Panc1 (cell line): ENCODE results near the gene NDUFB3. TPM values are rescaled to one million over a fixed set of nuclear protein-coding genes. Genes with fewer than 3 reads are reported as not detected.
A peak's percentile ranks its signal among the peaks of the same experiment; 100 is the strongest.

Experiments
- ATAC-seq: fragments of 200-7000 bp; cut with Tn5 transposase; 2 replicates; pipeline ENCODE4 v1.9.1; 2020; ENCODE audit warnings: mild to moderate bottlenecking, moderate library complexity
- BruUV-seq: library from RNA; stranded (reverse); fragments of 400-500 nt; replicated peaks from 2 replicates; lab custom pipeline; 2021; lab: Mats Ljungman, UMichigan
- CTCF ChIA-PET: fragments of 300-600 bp; sonication (Branson Sonifier 250); formaldehyde crosslinking; loops from one replicate; lab custom pipeline; 2022; ENCODE audit warnings: antibody characterized with exemption; lab: Charles Lee
- POLR2A ChIA-PET: fragments of 300-600 bp; sonication (Branson Sonifier 250); formaldehyde crosslinking; loops from one replicate; lab custom pipeline; 2022; ENCODE audit warnings: antibody characterized with exemption; lab: Charles Lee
- DNase-seq: peaks from one replicate; pipeline ENCODE4 v3.0.0-alpha.2; 2010; ENCODE audit warnings: low read depth, low spot score
- H3K27ac ChIP-seq: 2 replicates; pipeline ENCODE4 v1.5.1; 2011; ENCODE audit warnings: mild to moderate bottlenecking, low read length, inconsistent platforms
- H3K27me3 ChIP-seq: fragments of 200-500 bp; sonication (Bioruptor generic); 2 replicates; pipeline ENCODE4 v1.6.0; 2014; ENCODE audit warnings: low read length, inconsistent platforms; ENCODE audit not compliant: control insufficient read depth, insufficient read depth
- H3K36me3 ChIP-seq: fragments of 200-500 bp; sonication (Bioruptor generic); 2 replicates; pipeline ENCODE4 v1.5.1; 2014; ENCODE audit warnings: inconsistent platforms, mild to moderate bottlenecking, low read length, moderate library complexity; ENCODE audit not compliant: control insufficient read depth, insufficient read depth
- H3K4me1 ChIP-seq: 2 replicates; pipeline ENCODE4 v1.5.1; 2011; ENCODE audit warnings: inconsistent platforms, mild to moderate bottlenecking, low read length, moderate library complexity; ENCODE audit not compliant: control insufficient read depth, insufficient read depth
- H3K4me3 ChIP-seq, 2 experiments: 2 replicates each; pipeline ENCODE4 v1.5.1; 2011 to 2012; ENCODE audit warnings: low read depth in 2 of 2, low read length in 2 of 2, mild to moderate bottlenecking in 2 of 2, inconsistent platforms in 1 of 2, moderate library complexity in 1 of 2
- H3K9me3 ChIP-seq: fragments of 200-500 bp; sonication (Bioruptor generic); 2 replicates; pipeline ENCODE4 v1.5.1; 2014; ENCODE audit warnings: low read depth, mild to moderate bottlenecking, inconsistent platforms, low read length, moderate library complexity; ENCODE audit not compliant: control insufficient read depth, insufficient read depth
- POLR2AphosphoS5 ChIP-seq: IDR thresholded peaks from 2 replicates; pipeline ENCODE4 v1.6.1; 2012; ENCODE audit warnings: mild to moderate bottlenecking, low read depth, low read length, moderate library complexity
- SIN3A ChIP-seq: IDR thresholded peaks from 2 replicates; pipeline ENCODE4 v1.6.1; 2012; ENCODE audit warnings: low read depth, mild to moderate bottlenecking, low read length, moderate library complexity, borderline replicate concordance; ENCODE audit not compliant: insufficient read depth
- TCF7L2 ChIP-seq: IDR thresholded peaks from 2 replicates; pipeline ENCODE4 v1.6.1; 2011; ENCODE audit warnings: mild to moderate bottlenecking, low read depth, low read length, inconsistent platforms
- in situ Hi-C: cut with HindIII; loops from 2 replicates; pipeline ENCODE4 v1.10.0; 2016; ENCODE audit warnings: low sequenced_read_pairs, low pct_unique_long_range_greater_than_20kb
- intact Hi-C: fragments of 100-400 bp; cut with micrococcal nuclease; formaldehyde crosslinking; loops from one replicate; pipeline ENCODE4 v1.10.0; 2022; ENCODE audit not compliant: unreplicated experiment
- total RNA-seq: library from RNA; stranded (reverse); gene quantifications from one replicate; pipeline ENCODE4 v1.2.1, GENCODE V29; 2021; ENCODE audit not compliant: unreplicated experiment
- TF ChIP-seq, protein P1 (sequence below): fragments of 450-650 bp; IDR thresholded peaks from 2 replicates; pipeline ENCODE4 v1.5.1; 2017; ENCODE audit warnings: mild to moderate bottlenecking
- TF ChIP-seq, protein P2 (sequence below), 2 experiments: IDR thresholded peaks; 2 replicates each; pipeline ENCODE4 v1.6.1; 2011 to 2012; ENCODE audit warnings: low read depth in 2 of 2, control low read depth in 1 of 2, low read length in 1 of 2, mild to moderate bottlenecking in 1 of 2, moderate library complexity in 1 of 2; ENCODE audit not compliant: insufficient read depth in 1 of 2

NDUFB3 gene
- total RNA-seq, 1 experiment from 2014 or later = 88.6 TPM

DNA sequence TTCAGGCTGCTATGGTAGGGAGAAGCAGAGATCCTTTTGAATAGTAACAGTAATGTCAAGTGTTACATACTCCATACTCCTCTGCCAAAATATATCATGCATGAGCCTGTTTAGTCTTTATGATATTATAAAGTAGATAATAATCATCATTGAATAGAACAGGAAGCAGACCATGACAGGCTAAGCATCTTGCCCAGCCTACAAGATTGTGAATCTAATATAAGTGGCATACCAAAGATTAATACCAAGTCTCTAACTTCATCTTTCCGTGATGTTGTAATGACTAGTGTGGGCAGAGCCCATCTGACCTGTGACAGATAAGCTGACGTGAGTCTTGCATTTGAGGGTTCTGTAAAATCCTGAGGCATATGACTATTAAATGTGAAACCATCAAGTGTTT lies 13.1 kb downstream of the NDUFB3 start:
- Histone ChIP-seq H3K27ac (no peak overlapping the region), H3K27me3 (no peaks in the 10 kb centered on the region), H3K4me3 (no peak overlapping the region), H3K36me3 (peaks cover 3% of the 10 kb centered on the region; the same call in 1 of the 2 replicates), H3K9me3 (no peaks in the 10 kb centered on the region), H3K4me1 (no peaks in the 10 kb centered on the region)
- intact Hi-C loops = no loop called here
- BruUV-seq = TSS peak; percentile 68
- DNase-seq (no peak), ATAC-seq (no peak)
- TF ChIP-seq POLR2AphosphoS5 = no peak
- no peak for TF ChIP-seq SIN3A
- no peak for TF ChIP-seq TCF7L2
- TF ChIP-seq, protein P1, sequence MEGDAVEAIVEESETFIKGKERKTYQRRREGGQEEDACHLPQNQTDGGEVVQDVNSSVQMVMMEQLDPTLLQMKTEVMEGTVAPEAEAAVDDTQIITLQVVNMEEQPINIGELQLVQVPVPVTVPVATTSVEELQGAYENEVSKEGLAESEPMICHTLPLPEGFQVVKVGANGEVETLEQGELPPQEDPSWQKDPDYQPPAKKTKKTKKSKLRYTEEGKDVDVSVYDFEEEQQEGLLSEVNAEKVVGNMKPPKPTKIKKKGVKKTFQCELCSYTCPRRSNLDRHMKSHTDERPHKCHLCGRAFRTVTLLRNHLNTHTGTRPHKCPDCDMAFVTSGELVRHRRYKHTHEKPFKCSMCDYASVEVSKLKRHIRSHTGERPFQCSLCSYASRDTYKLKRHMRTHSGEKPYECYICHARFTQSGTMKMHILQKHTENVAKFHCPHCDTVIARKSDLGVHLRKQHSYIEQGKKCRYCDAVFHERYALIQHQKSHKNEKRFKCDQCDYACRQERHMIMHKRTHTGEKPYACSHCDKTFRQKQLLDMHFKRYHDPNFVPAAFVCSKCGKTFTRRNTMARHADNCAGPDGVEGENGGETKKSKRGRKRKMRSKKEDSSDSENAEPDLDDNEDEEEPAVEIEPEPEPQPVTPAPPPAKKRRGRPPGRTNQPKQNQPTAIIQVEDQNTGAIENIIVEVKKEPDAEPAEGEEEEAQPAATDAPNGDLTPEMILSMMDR = no peak
- TF ChIP-seq, protein P2, sequence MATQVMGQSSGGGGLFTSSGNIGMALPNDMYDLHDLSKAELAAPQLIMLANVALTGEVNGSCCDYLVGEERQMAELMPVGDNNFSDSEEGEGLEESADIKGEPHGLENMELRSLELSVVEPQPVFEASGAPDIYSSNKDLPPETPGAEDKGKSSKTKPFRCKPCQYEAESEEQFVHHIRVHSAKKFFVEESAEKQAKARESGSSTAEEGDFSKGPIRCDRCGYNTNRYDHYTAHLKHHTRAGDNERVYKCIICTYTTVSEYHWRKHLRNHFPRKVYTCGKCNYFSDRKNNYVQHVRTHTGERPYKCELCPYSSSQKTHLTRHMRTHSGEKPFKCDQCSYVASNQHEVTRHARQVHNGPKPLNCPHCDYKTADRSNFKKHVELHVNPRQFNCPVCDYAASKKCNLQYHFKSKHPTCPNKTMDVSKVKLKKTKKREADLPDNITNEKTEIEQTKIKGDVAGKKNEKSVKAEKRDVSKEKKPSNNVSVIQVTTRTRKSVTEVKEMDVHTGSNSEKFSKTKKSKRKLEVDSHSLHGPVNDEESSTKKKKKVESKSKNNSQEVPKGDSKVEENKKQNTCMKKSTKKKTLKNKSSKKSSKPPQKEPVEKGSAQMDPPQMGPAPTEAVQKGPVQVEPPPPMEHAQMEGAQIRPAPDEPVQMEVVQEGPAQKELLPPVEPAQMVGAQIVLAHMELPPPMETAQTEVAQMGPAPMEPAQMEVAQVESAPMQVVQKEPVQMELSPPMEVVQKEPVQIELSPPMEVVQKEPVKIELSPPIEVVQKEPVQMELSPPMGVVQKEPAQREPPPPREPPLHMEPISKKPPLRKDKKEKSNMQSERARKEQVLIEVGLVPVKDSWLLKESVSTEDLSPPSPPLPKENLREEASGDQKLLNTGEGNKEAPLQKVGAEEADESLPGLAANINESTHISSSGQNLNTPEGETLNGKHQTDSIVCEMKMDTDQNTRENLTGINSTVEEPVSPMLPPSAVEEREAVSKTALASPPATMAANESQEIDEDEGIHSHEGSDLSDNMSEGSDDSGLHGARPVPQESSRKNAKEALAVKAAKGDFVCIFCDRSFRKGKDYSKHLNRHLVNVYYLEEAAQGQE (IDR thresholded peaks at IDR 0.05; ENCODE audit: insufficient read depth in 1 of 2, low read depth in 2 of 2, low read length in 1 of 2) = no peak
- POLR2A ChIA-PET = interaction anchor here (0.6 kb wide), 1 partner anchor 920 kb away, joined by 4 read pairs; no protein-coding TSS in a partner anchor
- CTCF ChIA-PET = no interaction called here
- in situ Hi-C loops = no loop called here

- in situ Hi-C loops (no loop called here), intact Hi-C loops (no loop called here)
- H3K9me3 ChIP-seq = no peaks in the 10 kb centered on the region
- ATAC-seq (no peak), DNase-seq (no peak)
- no peaks in the 10 kb centered on the region for H3K4me1 ChIP-seq
- ChIA-PET POLR2A (no interaction called here), CTCF (no interaction called here)
- no TSS peak for BruUV-seq
- no peak overlapping the region for H3K27ac ChIP-seq
- H3K27me3 ChIP-seq = no peaks in the 10 kb centered on the region
- H3K36me3 ChIP-seq = no peaks in the 10 kb centered on the region
- TF ChIP-seq POLR2AphosphoS5 (no peak), TCF7L2 (no peak), SIN3A (no peak)
- TF ChIP-seq, protein P2 (IDR thresholded peaks at IDR 0.05; ENCODE audit: insufficient read depth in 1 of 2, low read depth in 2 of 2, low read length in 1 of 2) = no peak
- TF ChIP-seq, protein P1 = no peak
- no peak overlapping the region for H3K4me3 ChIP-seq
Observed at GRCh38 chr2:201090574-201090973, 18.8 kb downstream of the NDUFB3 start.
